KMS-11 (cell line): ENCODE data around the gene SPINK2.

Experiments
- H2AFZ ChIP-seq: fragments of 200-600 bp; sonication (generic); 2 replicates; pipeline ENCODE4 v1.6.1; 2016; ENCODE audit warnings: antibody characterized with exemption, mixed run types, low read depth
- H3K27ac ChIP-seq: fragments of 200-600 bp; sonication (generic); 2 replicates; pipeline ENCODE4 v1.6.1; 2016; ENCODE audit warnings: mild to moderate bottlenecking, mixed run types
- H3K27me3 ChIP-seq: fragments of 200-600 bp; sonication (generic); 2 replicates; pipeline ENCODE4 v1.6.1; 2017; ENCODE audit warnings: mild to moderate bottlenecking, low read depth, mixed run types, moderate library complexity; ENCODE audit not compliant: insufficient read depth
- H3K36me3 ChIP-seq: fragments of 200-600 bp; sonication (generic); 2 replicates; pipeline ENCODE4 v1.6.1; 2017; ENCODE audit warnings: mild to moderate bottlenecking, mixed run types; ENCODE audit not compliant: insufficient read depth
- H3K4me1 ChIP-seq: fragments of 200-600 bp; sonication (generic); 2 replicates; pipeline ENCODE4 v1.6.1; 2016; ENCODE audit warnings: mild to moderate bottlenecking, low read depth, mixed run types; ENCODE audit not compliant: poor library complexity, severe bottlenecking
- H3K4me2 ChIP-seq: fragments of 200-600 bp; sonication (generic); 2 replicates; pipeline ENCODE4 v1.7.0; 2016; ENCODE audit warnings: mild to moderate bottlenecking, mixed run types
- H3K4me3 ChIP-seq: fragments of 200-600 bp; sonication (generic); IDR thresholded peaks from 2 replicates; pipeline ENCODE4 v1.6.1; 2017; ENCODE audit warnings: low read depth, low read length, mixed read lengths; ENCODE audit not compliant: insufficient read depth
- H3K79me2 ChIP-seq: fragments of 200-600 bp; sonication (generic); 2 replicates; pipeline ENCODE4 v1.6.1; 2016; ENCODE audit warnings: low read depth, mixed run types; ENCODE audit not compliant: insufficient read depth
- H3K9ac ChIP-seq: fragments of 200-600 bp; sonication (generic); 2 replicates; pipeline ENCODE4 v1.6.1; 2016; ENCODE audit warnings: mild to moderate bottlenecking, mixed run types
- H4K20me1 ChIP-seq: fragments of 200-600 bp; sonication (generic); 2 replicates; pipeline ENCODE4 v1.6.1; 2016; ENCODE audit warnings: mild to moderate bottlenecking, mixed run types; ENCODE audit not compliant: insufficient read depth
- TF ChIP-seq, protein P1 (sequence below): fragments of 200-600 bp; sonication (generic); conservative IDR thresholded peaks from 2 replicates; pipeline ENCODE4 v1.6.1; 2017; ENCODE audit warnings: low read depth, mild to moderate bottlenecking, antibody characterized with exemption, low read length, moderate library complexity, mixed read lengths

SPINK2 gene

DNA sequence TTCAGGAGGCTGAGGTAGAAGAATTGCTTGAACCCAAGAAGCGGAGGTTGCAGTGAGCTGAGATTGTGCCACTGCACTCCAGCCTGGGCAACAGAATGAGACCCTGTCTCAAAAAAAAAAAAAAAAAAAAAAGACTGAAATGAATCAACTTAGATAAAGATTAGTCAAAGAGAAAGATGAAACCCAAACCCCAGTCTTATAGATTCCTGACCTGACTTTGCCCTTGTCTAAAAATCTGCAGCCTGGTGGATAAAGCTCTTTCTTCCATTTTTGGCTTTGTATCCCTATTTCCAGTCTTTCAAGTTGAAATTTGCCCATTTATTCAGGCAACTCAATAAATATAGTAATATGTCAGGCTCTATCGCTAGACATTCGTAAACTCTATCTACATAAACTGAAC is 39.3 kb upstream of the SPINK2 start:
- no peaks in the 10 kb centered on the region for H3K4me1 ChIP-seq

DNA sequence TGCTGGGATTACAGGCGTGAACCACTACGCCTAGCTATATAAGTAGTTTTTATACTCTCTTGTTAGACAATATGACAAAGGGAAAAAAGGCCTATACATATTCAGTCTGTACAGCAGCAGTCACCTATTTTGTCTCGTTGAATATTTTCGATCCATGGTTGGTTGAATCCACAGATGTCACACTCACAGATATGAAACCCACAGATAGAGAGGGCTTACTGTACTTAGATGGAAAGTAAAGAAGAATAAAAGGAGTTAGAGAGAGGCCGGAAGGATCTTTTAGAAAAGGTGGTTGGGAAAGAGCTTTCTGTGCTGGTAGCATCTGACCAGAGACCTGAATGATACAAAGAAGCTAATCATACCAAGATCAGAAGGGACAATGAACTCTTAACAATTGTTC is 38.3 kb upstream of the SPINK2 start:
- H3K27ac ChIP-seq: no peak overlapping the region
- H3K79me2 ChIP-seq: no peaks in the 10 kb centered on the region
- H3K4me2 ChIP-seq: no peak overlapping the region
- H3K27me3 ChIP-seq: no peaks in the 10 kb centered on the region
- no peak overlapping the region for H3K4me3 ChIP-seq
- no peaks in the 10 kb centered on the region for H3K4me1 ChIP-seq
- TF ChIP-seq, protein P1, sequence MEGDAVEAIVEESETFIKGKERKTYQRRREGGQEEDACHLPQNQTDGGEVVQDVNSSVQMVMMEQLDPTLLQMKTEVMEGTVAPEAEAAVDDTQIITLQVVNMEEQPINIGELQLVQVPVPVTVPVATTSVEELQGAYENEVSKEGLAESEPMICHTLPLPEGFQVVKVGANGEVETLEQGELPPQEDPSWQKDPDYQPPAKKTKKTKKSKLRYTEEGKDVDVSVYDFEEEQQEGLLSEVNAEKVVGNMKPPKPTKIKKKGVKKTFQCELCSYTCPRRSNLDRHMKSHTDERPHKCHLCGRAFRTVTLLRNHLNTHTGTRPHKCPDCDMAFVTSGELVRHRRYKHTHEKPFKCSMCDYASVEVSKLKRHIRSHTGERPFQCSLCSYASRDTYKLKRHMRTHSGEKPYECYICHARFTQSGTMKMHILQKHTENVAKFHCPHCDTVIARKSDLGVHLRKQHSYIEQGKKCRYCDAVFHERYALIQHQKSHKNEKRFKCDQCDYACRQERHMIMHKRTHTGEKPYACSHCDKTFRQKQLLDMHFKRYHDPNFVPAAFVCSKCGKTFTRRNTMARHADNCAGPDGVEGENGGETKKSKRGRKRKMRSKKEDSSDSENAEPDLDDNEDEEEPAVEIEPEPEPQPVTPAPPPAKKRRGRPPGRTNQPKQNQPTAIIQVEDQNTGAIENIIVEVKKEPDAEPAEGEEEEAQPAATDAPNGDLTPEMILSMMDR: no peak
- H3K36me3 ChIP-seq: no peaks in the 10 kb centered on the region
- no peak overlapping the region for H3K9ac ChIP-seq
- H2AFZ ChIP-seq: no peak overlapping the region
- no peaks in the 10 kb centered on the region for H4K20me1 ChIP-seq

More for the DNA sequence above, 39.3 kb upstream of the SPINK2 start:
- no peak overlapping the region for H3K4me2 ChIP-seq
- H3K27ac ChIP-seq: no peak overlapping the region
- H3K27me3 ChIP-seq: no peaks in the 10 kb centered on the region
- H3K36me3 ChIP-seq: no peaks in the 10 kb centered on the region
- H4K20me1 ChIP-seq: no peaks in the 10 kb centered on the region
- H3K4me3 ChIP-seq: no peak overlapping the region
- no peak overlapping the region for H3K9ac ChIP-seq
- TF ChIP-seq, protein P1: no peak
- no peak overlapping the region for H2AFZ ChIP-seq
- no peaks in the 10 kb centered on the region for H3K79me2 ChIP-seq

DNA sequence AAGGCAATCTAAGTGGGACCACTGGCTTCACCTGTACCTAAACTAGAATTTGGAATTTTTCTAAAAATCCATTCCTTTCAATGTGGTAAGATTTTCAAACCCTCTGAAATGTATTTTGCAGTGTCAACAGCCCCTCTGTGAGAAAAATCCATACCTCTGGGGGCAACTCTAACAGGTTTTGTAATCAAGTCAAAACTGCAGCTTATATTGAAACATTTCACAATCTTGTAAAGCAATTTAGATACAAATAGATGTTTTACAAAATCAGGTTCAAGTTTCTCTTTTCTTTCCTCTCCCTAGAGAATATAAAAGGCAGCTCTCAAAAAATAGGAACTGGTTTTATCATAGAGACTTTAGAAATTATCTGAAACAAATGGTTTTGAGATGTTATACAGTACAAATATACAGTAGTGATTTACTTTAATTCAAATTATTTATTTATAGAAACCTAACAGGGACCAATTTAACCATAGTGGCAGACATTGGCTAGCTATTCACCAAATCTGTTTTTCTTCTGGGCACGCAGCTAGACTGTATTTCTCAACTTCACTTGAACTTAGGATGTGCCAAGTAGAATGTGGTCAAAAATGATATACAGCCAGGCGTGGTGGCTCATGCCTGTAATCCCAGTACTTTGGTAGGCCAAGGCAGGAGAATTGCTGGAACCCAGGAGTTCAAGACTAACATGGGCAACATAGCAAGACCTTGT is 36.3 kb upstream of the SPINK2 start:
- TF ChIP-seq, protein P1: no peak
- Histone ChIP-seq H3K79me2 (no peaks in the 10 kb centered on the region), H3K9ac (no peak overlapping the region), H4K20me1 (no peaks in the 10 kb centered on the region), H3K36me3 (no peaks in the 10 kb centered on the region), H3K4me2 (no peak overlapping the region), H3K27ac (no peak overlapping the region), H2AFZ (no peak overlapping the region), H3K4me1 (no peaks in the 10 kb centered on the region), H3K27me3 (no peaks in the 10 kb centered on the region), H3K4me3 (no peak overlapping the region)

GRCh38 chr4:56856656-56857055 is 35.2 kb upstream of the SPINK2 start:
- H3K27ac ChIP-seq: no peak overlapping the region
- H3K4me3 ChIP-seq: no peak overlapping the region
- TF ChIP-seq, protein P1: no peak
- no peaks in the 10 kb centered on the region for H3K36me3 ChIP-seq
- H3K4me1 ChIP-seq: no peaks in the 10 kb centered on the region
- H4K20me1 ChIP-seq: no peaks in the 10 kb centered on the region
- no peak overlapping the region for H2AFZ ChIP-seq
- H3K79me2 ChIP-seq: no peaks in the 10 kb centered on the region
- H3K27me3 ChIP-seq: no peaks in the 10 kb centered on the region
- no peak overlapping the region for H3K9ac ChIP-seq
- H3K4me2 ChIP-seq: no peak overlapping the region
